ENCODE data around the gene GAST. TPM values are rescaled to one million over a fixed set of nuclear protein-coding genes. Genes with fewer than 3 reads are reported as not detected.

GAST gene
- total RNA-seq, 1 donor from 2014 or later = not detected

DNA sequence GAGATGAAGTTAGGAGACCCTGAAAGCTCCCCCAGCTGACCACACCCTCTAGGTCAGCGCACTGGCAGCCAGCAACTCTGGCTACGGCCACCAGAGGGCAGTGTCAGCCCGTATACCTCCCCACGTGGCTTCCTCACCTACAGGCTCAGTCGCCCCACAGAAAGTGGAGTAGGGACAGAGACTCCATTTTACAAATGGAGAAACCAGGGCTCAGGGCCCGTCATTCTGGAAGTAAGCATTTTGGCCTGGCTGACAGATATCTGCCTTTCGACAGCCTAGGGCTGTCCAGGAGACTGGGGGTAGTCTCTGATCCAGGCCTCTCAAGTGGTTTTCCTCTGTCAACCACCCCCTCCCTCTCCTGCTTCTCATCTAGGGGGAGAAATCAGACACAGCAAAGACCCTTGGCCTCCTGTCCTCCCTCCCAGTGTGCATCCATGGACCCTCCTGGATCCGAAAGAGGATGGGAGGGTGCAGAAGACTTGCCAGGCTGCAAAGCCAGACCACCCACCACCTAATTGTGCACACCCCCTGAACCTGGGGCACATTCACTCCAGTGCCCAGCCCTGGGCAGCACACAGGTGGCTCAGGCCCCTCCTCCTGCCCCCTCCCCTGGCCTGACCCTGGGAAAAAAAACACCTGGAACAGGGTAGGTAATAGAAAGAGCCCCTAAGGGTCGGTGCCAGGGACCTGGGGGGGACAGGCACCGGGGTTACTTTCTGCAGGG, 26.1 kb downstream of the GAST start:
- intact Hi-C loops (cut with micrococcal nuclease) = loop anchor here (1.0 to 10.0 kb wide), 6 partner anchors 49 to 377 kb away; partner anchors contain the start of genes DHX58, JUP and NKIRAS2

DNA sequence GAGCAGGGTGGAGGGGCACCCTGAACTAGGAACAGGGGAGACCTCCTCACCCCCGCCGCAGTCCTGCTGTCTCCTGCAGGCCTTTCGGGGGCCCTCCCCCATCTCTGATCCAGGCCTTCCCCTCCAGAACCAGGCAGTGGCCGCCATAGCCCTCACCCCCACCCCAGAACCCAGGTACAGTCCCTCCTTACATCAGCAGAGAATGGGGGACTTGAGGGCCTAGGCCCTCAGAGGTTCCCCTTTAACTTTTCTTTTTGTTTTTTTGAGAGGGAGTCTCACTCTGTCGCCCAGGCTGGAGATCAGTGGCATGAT, 26.6 kb downstream of the GAST start:
- intact Hi-C loops (cut with micrococcal nuclease) = loop anchor here (1.0 to 10.0 kb wide), 6 partner anchors 49 to 376 kb away; partner anchors contain the start of genes DHX58, JUP and NKIRAS2

DNA sequence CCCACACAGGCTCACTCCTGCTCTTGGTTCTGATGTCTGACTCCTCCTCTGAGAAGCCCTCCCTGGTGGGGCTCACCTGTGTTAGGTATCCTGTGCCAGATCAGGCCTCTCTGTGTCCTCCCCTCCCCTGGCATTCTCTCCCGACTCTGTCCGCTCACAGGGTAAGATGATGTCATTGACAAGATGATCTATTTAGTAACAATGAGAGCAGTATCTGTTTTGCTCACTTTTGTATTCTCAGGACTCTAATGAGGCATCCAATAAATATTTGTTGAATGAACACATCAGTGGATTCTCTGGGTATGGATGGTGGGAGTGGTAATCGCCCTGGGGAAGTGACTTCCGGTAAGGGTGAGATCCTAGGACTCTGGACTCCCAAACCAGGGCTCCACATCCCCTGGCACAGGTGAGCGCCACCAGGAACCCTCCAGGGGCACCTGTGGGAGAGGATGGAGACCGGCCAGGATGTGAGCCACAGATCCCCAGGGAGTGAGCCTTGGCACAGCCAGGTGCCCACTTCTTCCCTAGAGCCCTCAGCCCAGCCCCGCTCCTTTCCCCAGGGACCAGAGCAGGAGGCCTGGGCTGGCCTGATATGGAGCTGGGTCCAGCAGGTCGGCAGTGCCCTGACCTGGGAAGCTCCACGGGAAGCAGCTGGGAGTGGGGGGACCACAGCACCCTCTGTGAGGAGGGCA, 27.7 kb downstream of the GAST start:
- intact Hi-C loops (cut with micrococcal nuclease) = loop anchor here (2.0 to 10.0 kb wide), 5 partner anchors 47 to 375 kb away; partner anchors contain the start of genes DHX58, JUP and NKIRAS2

DNA sequence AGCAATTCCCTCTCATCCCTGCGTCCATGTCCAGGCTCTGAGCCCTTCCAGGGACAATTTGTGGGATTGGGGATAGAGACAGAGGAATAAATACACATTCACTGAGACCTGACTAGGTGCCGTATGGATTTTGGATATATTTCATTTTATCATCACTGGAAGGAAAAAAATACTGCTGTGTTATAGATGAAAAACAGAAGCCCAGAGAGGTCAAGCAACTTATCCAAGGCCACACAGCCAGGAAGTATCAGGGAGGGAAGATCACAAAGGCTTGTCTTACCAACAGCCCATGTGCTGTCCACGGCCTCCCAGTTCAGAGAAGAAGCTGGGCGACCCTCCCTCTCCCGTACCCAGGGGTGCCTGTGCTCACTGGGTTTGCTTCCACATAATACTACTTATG, 28.4 kb downstream of the GAST start:
- intact Hi-C loops (cut with micrococcal nuclease) = no loop called here

DNA sequence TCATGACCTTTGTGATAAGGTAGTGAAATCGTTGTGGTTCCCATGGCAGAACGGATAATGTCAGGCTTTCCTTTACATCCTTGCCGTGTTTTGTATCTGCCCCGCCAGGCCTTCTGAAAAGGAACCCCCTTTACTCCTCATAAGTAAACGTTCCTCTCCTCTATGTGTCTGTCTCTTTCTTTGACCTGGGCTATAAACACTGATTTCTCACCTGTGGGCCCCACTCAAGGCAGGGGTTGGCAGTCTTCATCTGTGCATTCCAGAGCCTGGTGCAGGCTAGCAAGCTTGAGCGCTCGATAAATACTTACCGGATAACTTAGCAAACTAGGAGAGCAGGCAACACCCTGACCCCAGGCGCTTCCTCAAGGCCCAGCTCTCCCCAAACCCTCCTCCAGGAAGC, 29.6 kb downstream of the GAST start:
- intact Hi-C loops (cut with micrococcal nuclease) = no loop called here

DNA sequence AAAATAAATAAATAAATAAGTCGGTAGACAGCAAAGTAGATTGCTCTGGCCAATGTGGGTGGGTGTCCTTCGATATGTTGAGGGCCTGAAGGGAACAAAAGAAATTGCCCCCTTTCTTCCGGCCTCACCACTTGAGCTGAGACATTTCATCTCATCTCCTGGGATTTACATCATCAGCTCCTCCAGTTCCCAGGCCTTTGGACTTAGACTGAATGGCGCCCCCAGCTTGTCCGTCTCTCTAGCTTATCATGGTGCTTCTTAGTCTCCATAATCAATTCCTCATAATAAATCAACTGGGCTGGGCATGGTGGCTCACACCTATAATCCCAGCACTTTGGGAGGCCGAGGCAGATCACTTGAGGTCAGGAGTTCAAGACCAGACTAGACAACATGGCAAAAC, 36.1 kb downstream of the GAST start:
- intact Hi-C loops (cut with micrococcal nuclease) = no loop called here

DNA sequence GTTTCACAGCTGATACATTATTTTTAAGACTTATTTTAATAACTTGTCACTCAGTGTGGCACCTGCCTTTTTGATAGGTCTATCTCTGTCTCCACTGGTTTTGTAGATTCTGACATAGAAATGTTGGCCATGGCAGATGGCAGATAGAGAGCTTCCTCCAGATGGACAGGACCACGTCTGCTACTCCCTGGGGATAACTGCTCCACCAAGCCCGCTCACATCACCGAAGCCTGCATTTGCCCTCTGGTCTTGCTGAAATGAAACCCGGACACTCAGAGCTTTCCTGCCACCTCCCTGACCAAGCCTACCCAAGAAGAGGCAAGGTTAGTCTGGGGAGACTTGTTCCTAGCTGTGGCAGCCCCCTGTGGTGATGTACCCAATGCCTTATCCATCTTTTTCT, 38.7 kb downstream of the GAST start:
- intact Hi-C loops (cut with micrococcal nuclease) = no loop called here

DNA sequence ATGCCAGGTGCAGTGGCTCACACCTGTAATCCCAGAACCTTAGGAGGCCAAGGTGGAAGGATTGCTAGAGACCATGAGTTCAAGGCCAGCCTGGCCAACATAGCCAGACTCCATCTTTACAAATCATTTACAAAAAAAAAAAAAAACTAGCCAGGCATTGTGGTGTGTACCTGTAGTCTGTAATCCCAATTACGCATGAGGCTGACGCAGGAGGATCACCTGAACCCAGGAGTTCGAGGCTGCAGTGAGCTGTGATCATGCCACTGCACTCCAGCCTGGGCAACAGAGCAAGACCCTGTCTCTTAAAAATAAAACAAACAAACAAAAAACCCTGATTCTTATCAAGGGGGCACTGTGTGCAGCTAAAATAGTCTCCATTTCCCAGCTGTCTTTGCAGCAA, 39.2 kb downstream of the GAST start:
- intact Hi-C loops (cut with micrococcal nuclease) = no loop called here

DNA sequence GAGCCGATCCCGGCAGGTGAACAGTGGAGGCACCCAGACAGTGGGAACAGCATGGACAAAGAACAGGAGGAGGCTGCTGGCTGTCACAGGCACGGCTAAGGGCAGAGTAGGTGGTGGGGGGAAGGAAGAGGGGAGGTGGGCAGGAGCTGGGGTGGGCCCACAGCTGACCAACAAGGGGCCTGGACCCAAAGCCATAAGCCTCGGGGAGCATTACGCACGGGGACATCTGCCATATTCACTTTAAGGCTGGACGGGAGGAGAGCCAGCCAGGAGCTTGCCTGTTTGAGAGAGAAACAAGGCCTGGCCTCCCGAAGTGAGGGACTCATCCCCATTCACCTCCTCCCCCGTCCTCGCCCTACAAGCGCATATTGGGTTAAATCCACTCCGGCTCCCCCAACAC, 41.9 kb downstream of the GAST start:
- intact Hi-C loops (cut with micrococcal nuclease) = no loop called here

DNA sequence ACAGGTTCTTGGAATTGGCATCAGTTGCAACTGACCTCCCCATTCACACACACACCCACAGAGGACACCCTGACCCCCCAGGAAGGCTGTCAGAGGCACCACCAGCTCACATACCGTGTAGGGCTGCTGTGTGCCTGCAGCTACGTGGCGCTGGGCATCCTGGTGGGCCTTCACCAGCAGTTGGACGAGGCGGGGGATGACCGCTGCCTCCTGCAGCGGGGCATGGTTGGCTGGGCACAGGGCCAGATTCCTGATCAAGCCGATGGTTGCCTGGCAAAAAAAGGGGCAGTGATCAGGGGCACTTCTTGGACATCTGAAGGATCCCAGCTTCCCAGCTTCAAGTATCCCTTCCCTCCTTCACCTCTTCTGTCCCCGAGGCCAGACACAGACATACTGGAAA, 46.5 kb downstream of the GAST start:
- intact Hi-C loops (cut with micrococcal nuclease) = no loop called here

DNA sequence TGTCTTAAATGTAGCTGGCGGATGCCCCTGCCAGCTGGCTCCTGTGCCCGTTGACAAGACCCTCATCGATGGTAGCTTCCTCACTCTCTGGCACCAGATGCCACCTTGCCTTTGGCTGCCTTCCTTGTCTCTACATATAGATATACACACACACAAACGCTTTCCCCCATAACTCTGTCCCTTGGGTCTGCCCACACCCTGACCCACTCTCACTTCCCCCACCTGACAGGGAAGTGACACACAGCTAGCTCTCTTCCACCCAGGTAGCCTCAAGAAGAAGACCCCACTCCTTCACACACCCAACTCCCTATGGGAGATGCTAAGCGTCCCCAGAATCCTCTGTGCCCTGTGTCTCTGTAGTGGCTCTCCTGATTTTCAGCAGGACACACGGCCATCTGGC, 48.7 kb downstream of the GAST start:
- intact Hi-C loops (cut with micrococcal nuclease) = no loop called here

DNA sequence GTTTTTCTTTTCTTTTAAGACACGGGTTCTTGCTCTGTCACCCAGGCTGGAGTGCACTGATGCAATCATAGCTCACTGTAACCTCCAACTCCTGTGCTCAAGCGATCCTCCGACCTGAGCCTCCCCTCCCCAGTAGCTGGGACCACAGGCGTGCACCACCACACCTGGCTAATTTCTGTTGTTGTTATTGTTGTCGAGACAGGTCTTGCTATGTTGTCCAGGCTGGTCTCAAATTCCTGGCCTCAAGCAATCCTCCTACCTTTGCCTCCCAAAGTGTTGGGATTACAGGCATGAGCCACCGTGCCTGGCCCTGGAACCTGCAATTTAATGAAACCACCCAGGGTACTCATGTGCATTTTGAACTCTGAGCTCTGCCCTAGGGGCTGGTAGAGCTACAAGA, 50.3 kb downstream of the GAST start:
- intact Hi-C loops (cut with micrococcal nuclease) = no loop called here

DNA sequence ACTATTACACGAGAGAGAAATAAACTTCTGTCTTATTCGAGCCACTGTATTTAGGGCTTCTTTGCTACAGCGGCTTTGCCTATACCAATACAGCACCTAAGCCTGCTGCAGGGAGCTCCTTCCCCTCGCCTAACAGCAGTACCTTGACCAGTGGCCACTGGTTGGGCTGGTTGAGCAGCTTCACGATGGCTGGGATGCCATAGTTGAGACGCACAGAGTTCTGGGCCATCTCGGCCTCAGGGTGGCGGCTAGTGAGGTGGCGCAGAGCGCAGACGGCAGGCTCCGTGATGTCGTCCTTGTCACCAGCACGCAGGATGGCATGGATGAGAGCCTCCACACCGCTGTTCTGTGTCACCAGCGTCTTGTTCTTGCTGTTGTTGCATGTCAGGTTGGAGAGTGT, 50.7 kb downstream of the GAST start:
- intact Hi-C loops (cut with micrococcal nuclease) = no loop called here

DNA sequence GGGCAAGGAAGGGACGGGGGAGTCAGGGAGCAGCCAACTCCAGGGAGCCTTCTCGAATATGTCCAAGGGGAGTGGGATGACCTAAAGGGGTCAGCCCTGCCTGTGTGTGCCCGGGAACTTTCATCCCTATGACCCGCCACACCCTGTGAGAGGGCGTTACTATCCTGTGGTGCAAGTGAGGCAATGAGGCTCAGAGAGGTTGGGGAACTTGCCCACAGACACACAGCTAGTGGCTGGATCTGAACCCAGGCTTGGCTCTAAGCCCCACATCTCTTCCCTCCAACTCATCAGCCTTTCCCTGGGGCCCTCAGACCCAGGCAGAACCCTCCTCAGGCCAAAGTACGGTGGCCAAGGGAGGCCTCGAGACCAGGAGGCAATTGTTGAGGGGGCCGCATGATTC, 51.2 kb downstream of the GAST start:
- intact Hi-C loops (cut with micrococcal nuclease) = no loop called here

Other genes with a start within 250 kb of the GAST start
- not detected in 2 replicates for gene KRT32, start 244.9 kb upstream of the GAST start, total RNA-seq
- gene KRT35, start 231.2 kb upstream of the GAST start, total RNA-seq = not detected in 2 replicates
- not detected in 2 replicates for gene KRT36, start 222.4 kb upstream of the GAST start, total RNA-seq
- not detected in 2 replicates for gene KRT13, start 206.7 kb upstream of the GAST start, total RNA-seq
- not detected in 2 replicates for gene KRT15, start 193.4 kb upstream of the GAST start, total RNA-seq
- gene KRT19, start 184.0 kb upstream of the GAST start, total RNA-seq = not detected in 2 replicates
- not detected in 2 replicates for gene KRT9, start 140.3 kb upstream of the GAST start, total RNA-seq
- not detected in 2 replicates for gene KRT14, start 125.4 kb upstream of the GAST start, total RNA-seq
- not detected in 2 replicates for gene KRT16, start 99.6 kb upstream of the GAST start, total RNA-seq
- gene KRT17, start 87.8 kb upstream of the GAST start, total RNA-seq = 0.86 TPM in 1 of 2 replicates, not detected in the other
- gene EIF1, start 23.4 kb upstream of the GAST start, total RNA-seq = 751 and 753 TPM in 2 replicates
- 0.36 TPM in 2 replicates for gene HAP1, start 22.3 kb downstream of the GAST start, total RNA-seq
- gene JUP, start 74.4 kb downstream of the GAST start, total RNA-seq = 0.73 and 0.93 TPM in 2 replicates
- gene P3H4, start 99.6 kb downstream of the GAST start, total RNA-seq = 3.8 and 6.1 TPM in 2 replicates
- 0.27 and 0.36 TPM in 2 replicates for gene FKBP10, start 100.7 kb downstream of the GAST start, total RNA-seq
- 42.8 and 43.4 TPM in 2 replicates for gene NT5C3B, start 123.9 kb downstream of the GAST start, total RNA-seq
- 0.07 and 0.09 TPM in 2 replicates for gene KLHL10, start 125.5 kb downstream of the GAST start, total RNA-seq
- gene KLHL11, start 153.1 kb downstream of the GAST start, total RNA-seq = 20.4 and 22.1 TPM in 2 replicates
- gene ACLY, start 206.6 kb downstream of the GAST start, total RNA-seq = 182 and 188 TPM in 2 replicates
- 0.66 and 0.73 TPM in 2 replicates for gene ODAD4, start 218.3 kb downstream of the GAST start, total RNA-seq

Data from T-helper 2 cell treated with Interferon-gamma antibody and Interleukin-4, amounts not matched to agents 100 ng/mL and 5 ng/mL, for 36 hours (primary cell).